Measurements from ENCODE around the gene MAP3K14.

MAP3K14 gene

GRCh38 chr17:45270828-45271418 lies 45.9 kb downstream of the MAP3K14 start:
- no peak overlapping the region for H3K4me3 ChIP-seq (IDR thresholded peaks at IDR 0.05; ENCODE audit: insufficient read depth, low read depth, low read length)

GRCh38 chr17:45269912-45270311 lies 46.9 kb downstream of the MAP3K14 start:
- TF ChIP-seq CTCF (conservative IDR thresholded peaks at IDR 0.05; ENCODE audit: low read depth, low read length) = no peak
- Histone ChIP-seq H3K36me3 (ENCODE audit: insufficient read depth) (no peaks in the 10 kb centered on the region; the same call in 1 of the 2 replicates), H3K4me3 (IDR thresholded peaks at IDR 0.05; ENCODE audit: insufficient read depth, low read depth, low read length) (no peak overlapping the region), H3K27me3 (ENCODE audit: insufficient read depth, low read depth) (no peaks in the 10 kb centered on the region), H2AFZ (ENCODE audit: low read depth) (no peak overlapping the region), H3K4me2 (no peak overlapping the region), H4K20me1 (ENCODE audit: insufficient read depth) (no peaks in the 10 kb centered on the region), H3K4me1 (ENCODE audit: low read depth, poor library complexity, severe bottlenecking) (peaks cover 16% of the 10 kb centered on the region), H3K9ac (no peak overlapping the region), H3K27ac (no peak overlapping the region), H3K79me2 (ENCODE audit: insufficient read depth, low read depth) (no peaks in the 10 kb centered on the region)

More at GRCh38 chr17:45270828-45271418, 45.9 kb downstream of the MAP3K14 start:
- Histone ChIP-seq H3K27ac (no peak overlapping the region), H4K20me1 (ENCODE audit: insufficient read depth) (no peaks in the 10 kb centered on the region), H3K4me2 (no peak overlapping the region), H3K9ac (no peak overlapping the region), H3K4me1 (ENCODE audit: low read depth, poor library complexity, severe bottlenecking) (peaks cover 16% of the 10 kb centered on the region), H2AFZ (ENCODE audit: low read depth) (no peak overlapping the region), H3K36me3 (ENCODE audit: insufficient read depth) (no peaks in the 10 kb centered on the region; the same call in 1 of the 2 replicates), H3K79me2 (ENCODE audit: insufficient read depth, low read depth) (no peaks in the 10 kb centered on the region), H3K27me3 (ENCODE audit: insufficient read depth, low read depth) (no peaks in the 10 kb centered on the region)
- peak; percentile 80 for TF ChIP-seq CTCF (conservative IDR thresholded peaks at IDR 0.05; ENCODE audit: low read depth, low read length)

- no peak overlapping the region for H3K4me2 ChIP-seq
- H2AFZ ChIP-seq (ENCODE audit: low read depth) = no peak overlapping the region
- no peaks in the 10 kb centered on the region; the same call in 1 of the 2 replicates for H3K36me3 ChIP-seq (ENCODE audit: insufficient read depth)
- H3K4me1 ChIP-seq (ENCODE audit: low read depth, poor library complexity, severe bottlenecking) = peaks cover 20% of the 10 kb centered on the region
- no peak for TF ChIP-seq CTCF (conservative IDR thresholded peaks at IDR 0.05; ENCODE audit: low read depth, low read length)
- no peaks in the 10 kb centered on the region for H3K27me3 ChIP-seq (ENCODE audit: insufficient read depth, low read depth)
- H3K79me2 ChIP-seq (ENCODE audit: insufficient read depth, low read depth) = no peaks in the 10 kb centered on the region
- no peak overlapping the region for H3K4me3 ChIP-seq (IDR thresholded peaks at IDR 0.05; ENCODE audit: insufficient read depth, low read depth, low read length)
- H3K27ac ChIP-seq = no peak overlapping the region
- no peak overlapping the region for H3K9ac ChIP-seq
- H4K20me1 ChIP-seq (ENCODE audit: insufficient read depth) = no peaks in the 10 kb centered on the region
Observed at GRCh38 chr17:45267436-45268055, 49.3 kb downstream of the MAP3K14 start.

DNA sequence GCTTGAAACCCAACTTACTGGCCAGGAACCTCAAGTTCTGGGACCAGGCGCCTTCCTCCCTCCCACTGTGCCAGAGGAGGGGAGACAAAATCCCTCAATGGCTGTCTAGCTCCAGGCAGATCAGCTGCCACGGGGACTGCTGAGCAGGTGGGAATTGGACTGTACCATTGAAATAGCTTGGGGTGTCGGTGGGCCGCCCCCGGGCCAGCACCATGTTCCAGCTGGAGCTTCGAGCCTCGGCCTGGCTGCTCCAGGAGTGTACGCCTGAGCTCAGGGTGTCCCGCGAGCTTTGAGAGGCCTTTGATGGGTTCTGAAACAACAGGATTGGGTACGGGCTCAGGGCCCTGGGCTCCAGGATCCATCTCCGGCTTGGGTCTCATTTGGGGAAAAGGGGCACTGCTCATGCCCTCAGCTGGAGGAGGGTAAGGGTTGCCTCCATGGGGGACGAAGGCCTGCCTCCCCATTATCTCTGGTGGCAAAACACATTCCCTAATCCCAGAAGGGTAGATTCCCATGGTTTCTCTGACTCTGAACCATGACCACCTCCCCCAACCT lies 50.4 kb downstream of the MAP3K14 start:
- H2AFZ ChIP-seq (ENCODE audit: low read depth) = no peak overlapping the region
- H3K79me2 ChIP-seq (ENCODE audit: insufficient read depth, low read depth) = no peaks in the 10 kb centered on the region
- H3K4me1 ChIP-seq (ENCODE audit: low read depth, poor library complexity, severe bottlenecking) = peaks cover 24% of the 10 kb centered on the region
- no peak for TF ChIP-seq CTCF (conservative IDR thresholded peaks at IDR 0.05; ENCODE audit: low read depth, low read length)
- no peak overlapping the region for H3K27ac ChIP-seq
- no peak overlapping the region for H3K9ac ChIP-seq
- H3K4me2 ChIP-seq = no peak overlapping the region
- no peak overlapping the region for H3K4me3 ChIP-seq (IDR thresholded peaks at IDR 0.05; ENCODE audit: insufficient read depth, low read depth, low read length)
- H3K27me3 ChIP-seq (ENCODE audit: insufficient read depth, low read depth) = no peaks in the 10 kb centered on the region
- no peaks in the 10 kb centered on the region; the same call in 1 of the 2 replicates for H3K36me3 ChIP-seq (ENCODE audit: insufficient read depth)
- H4K20me1 ChIP-seq (ENCODE audit: insufficient read depth) = no peaks in the 10 kb centered on the region
